Right cardiac atrium (tissue), 5 donors: Measurements from ENCODE around the gene CLDN22. TPM values are rescaled to one million over a fixed set of nuclear protein-coding genes. Genes with fewer than 3 reads are reported as not detected.

Experiments used
- ATAC-seq, 2 donors: fragments of 200-7000 bp; cut with Tn5 transposase; one replicate each; pipeline versions ENCODE4 v1.8.0 to v1.9.1; 2020; ENCODE audit warnings: moderate library complexity in 2 of 2, mild to moderate bottlenecking in 1 of 2
- DNase-seq, 3 donors: peaks; one replicate each; pipeline ENCODE4 v3.0.0-alpha.2; 2020
- H3K27ac ChIP-seq: one replicate; pipeline ENCODE4 v1.5.1; 2013; ENCODE audit warnings: mild to moderate bottlenecking, low read length, control low read depth, moderate library complexity
- H3K27me3 ChIP-seq: one replicate; pipeline ENCODE4 v1.6.1; 2013; ENCODE audit not compliant: control insufficient read depth, insufficient read depth
- H3K4me1 ChIP-seq: one replicate; pipeline ENCODE4 v1.6.1; 2013; ENCODE audit warnings: low read length; ENCODE audit not compliant: control insufficient read depth, insufficient read depth
- H3K4me3 ChIP-seq: one replicate; pipeline ENCODE4 v1.5.1; 2013; ENCODE audit warnings: low read length, control low read depth
- H3K9me3 ChIP-seq: one replicate; pipeline ENCODE4 v1.6.1; 2013; ENCODE audit warnings: low read length; ENCODE audit not compliant: control insufficient read depth
- WGBS: extraction: QIAGEN DNeasy Blood & Tissue Kit; methylation state at CpG from one replicate; pipeline ENCODE4 v1.1.7; 2013; 5-methylcytosine and 5-hydroxymethylcytosine counted together
- intact Hi-C, 4 donors: fragments of 100-400 bp; cut with DNase I; formaldehyde crosslinking; loops; one replicate each; pipeline versions ENCODE4 v1.11.0 to v1.14.0; 2022 to 2023
- polyA plus RNA-seq: library from polyadenylated mRNA; stranded (reverse); fragments of 200-250 nt; gene quantifications from one replicate; pipeline ENCODE4 v1.2.3, GENCODE V29; 2013
- total RNA-seq, 4 donors: library from RNA; stranded (reverse); fragmentation: NEBNext Ultra II Directional; extraction: Animal tissue kit (Norgen Biotek cat#: 25700); gene quantifications; one replicate each; pipeline ENCODE4 v1.2.1, GENCODE V29; 2021
- donor health status: healthy with polysubstance abuse.
- donor health status: DM: no; HTN: yes; CAD: no.
- donor health status: DM: no; HTN: no; CAD: no.
- donor health status: DM: no; HTN: yes; CAD: no; lungs with severe emphysema.
- donor health status: DM: yes; HTN: yes; CAD: no.

The CLDN22 gene
- total and polyA plus RNA-seq, 5 donors: 0.02 TPM; not detected in 4

- 62% methylated on average over 10 of the region's 10 CpGs for WGBS
- no peaks in the 10 kb centered on the region for H3K4me1 ChIP-seq
- no peaks in the 10 kb centered on the region for H3K27me3 ChIP-seq
- DNase-seq (no peak), ATAC-seq (peak in 1 of 2 donors; percentile 31)
- intact Hi-C loops: no loop called here
- H3K9me3 ChIP-seq: no peaks in the 10 kb centered on the region
- no peak overlapping the region for H3K4me3 ChIP-seq
- H3K27ac ChIP-seq: no peak overlapping the region
Measured at GRCh38 chr4:183318656-183319055, 1.4 kb downstream of the CLDN22 start.

DNA sequence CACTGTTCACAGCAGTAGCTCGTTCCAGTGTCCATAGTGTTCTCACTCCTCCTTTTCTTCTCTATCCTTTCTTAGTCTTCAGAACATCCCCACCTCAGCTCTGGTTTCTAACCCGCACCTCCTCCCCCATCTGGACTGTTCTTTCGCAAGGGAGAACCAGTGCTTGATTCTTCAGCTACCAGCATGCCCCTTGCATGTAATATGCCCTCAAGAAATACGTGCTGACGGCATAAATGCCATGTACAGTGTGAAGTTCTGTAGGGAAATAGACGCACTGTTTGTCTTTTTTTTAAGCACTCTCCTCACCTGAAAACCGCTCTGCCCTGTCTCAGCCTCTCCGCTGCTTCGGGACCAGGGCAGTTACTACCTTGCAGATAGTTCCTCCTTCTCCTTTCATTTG is 5.3 kb downstream of the CLDN22 start:
- Histone ChIP-seq H3K27me3 (no peaks in the 10 kb centered on the region), H3K4me3 (no peak overlapping the region), H3K4me1 (no peaks in the 10 kb centered on the region), H3K27ac (no peak overlapping the region), H3K9me3 (no peaks in the 10 kb centered on the region)
- DNase-seq (no peak), ATAC-seq (no peak)
- WGBS: 90% methylated on average over 9 of the region's 9 CpGs
- intact Hi-C loops: no loop called here

DNA sequence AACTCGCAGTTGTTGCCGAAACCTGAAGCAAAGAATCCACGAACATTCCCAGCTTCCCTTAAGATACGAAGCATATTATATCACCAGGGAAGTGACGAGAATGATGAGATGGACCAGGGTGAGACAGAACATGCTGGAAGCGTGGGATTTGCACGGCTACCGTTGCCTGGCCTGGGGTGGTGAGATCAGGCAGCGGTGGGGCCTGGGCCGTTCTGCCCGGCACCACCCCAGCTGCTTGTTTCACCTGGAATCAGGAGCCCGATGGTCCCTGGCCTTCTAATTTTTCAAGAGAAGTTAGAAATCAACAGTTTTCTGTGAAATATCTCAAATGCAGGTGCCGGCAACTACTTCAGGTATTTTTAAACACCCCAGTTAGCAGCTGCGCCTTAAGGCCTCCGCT is 5.7 kb downstream of the CLDN22 start:
- intact Hi-C loops: no loop called here
- Histone ChIP-seq H3K4me1 (no peaks in the 10 kb centered on the region), H3K4me3 (no peak overlapping the region), H3K9me3 (no peaks in the 10 kb centered on the region), H3K27me3 (no peaks in the 10 kb centered on the region), H3K27ac (no peak overlapping the region)
- no peak for DNase-seq
- 96% methylated on average over 15 of the region's 15 CpGs for WGBS
- no peak for ATAC-seq

GRCh38 chr4:183312841-183313240 is 7.2 kb downstream of the CLDN22 start:
- Histone ChIP-seq H3K27me3 (no peaks in the 10 kb centered on the region), H3K4me3 (no peak overlapping the region), H3K4me1 (no peaks in the 10 kb centered on the region), H3K27ac (no peak overlapping the region), H3K9me3 (no peaks in the 10 kb centered on the region)
- no peak for ATAC-seq
- intact Hi-C loops: no loop called here
- DNase-seq: no peak
- WGBS: 88% methylated on average over 5 of the region's 5 CpGs

GRCh38 chr4:183306811-183307210 is 13.3 kb downstream of the CLDN22 start:
- no peaks in the 10 kb centered on the region for H3K9me3 ChIP-seq
- no peak overlapping the region for H3K4me3 ChIP-seq
- no peak for DNase-seq
- H3K4me1 ChIP-seq: no peaks in the 10 kb centered on the region
- H3K27ac ChIP-seq: no peak overlapping the region
- no peak for ATAC-seq
- WGBS: 87% methylated on average over 3 of the region's 3 CpGs
- no peaks in the 10 kb centered on the region for H3K27me3 ChIP-seq
- intact Hi-C loops: no loop called here

DNA sequence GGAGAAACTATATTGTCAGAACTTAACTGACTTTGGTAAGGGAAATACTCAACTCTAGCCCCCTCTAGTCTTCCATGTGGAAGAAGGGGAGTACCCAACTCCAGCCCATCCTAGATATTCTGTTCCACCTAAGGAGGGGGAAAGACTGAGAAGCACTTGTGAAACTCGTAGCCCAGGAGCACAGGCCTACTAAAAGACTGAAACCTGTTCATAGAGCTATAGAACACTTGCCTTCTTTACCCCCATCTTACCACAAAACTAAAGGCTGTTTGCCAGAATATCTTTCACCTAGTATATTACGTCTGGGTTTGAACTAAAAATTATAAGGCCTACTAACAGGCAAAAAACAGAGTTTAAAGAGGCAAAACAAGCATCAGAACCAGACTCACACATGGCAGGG is 15.5 kb downstream of the CLDN22 start:
- ATAC-seq: no peak
- no peak for DNase-seq
- Histone ChIP-seq H3K4me3 (no peak overlapping the region), H3K4me1 (peaks cover 3% of the 10 kb centered on the region), H3K27ac (no peak overlapping the region), H3K9me3 (no peaks in the 10 kb centered on the region), H3K27me3 (no peaks in the 10 kb centered on the region)
- WGBS: 94% methylated on average over 2 of the region's 2 CpGs
- intact Hi-C loops: no loop called here

- no peak for ATAC-seq
Measured at GRCh38 chr4:183304067-183304466, 16.0 kb downstream of the CLDN22 start.

GRCh38 chr4:183303301-183303700 is 16.8 kb downstream of the CLDN22 start:
- H3K27ac ChIP-seq: no peak overlapping the region
- H3K4me1 ChIP-seq: peaks cover 4% of the 10 kb centered on the region
- WGBS: 90% methylated on average over 4 of the region's 4 CpGs
- H3K9me3 ChIP-seq: no peaks in the 10 kb centered on the region
- no peak overlapping the region for H3K4me3 ChIP-seq
- intact Hi-C loops: no loop called here
- DNase-seq: no peak
- no peaks in the 10 kb centered on the region for H3K27me3 ChIP-seq
- ATAC-seq: no peak

More at GRCh38 chr4:183304067-183304466, 16.0 kb downstream of the CLDN22 start:
- no peaks in the 10 kb centered on the region for H3K9me3 ChIP-seq
- no peak overlapping the region for H3K4me3 ChIP-seq
- H3K4me1 ChIP-seq: peaks cover 4% of the 10 kb centered on the region
- intact Hi-C loops: no loop called here
- no peak for DNase-seq
- 98% methylated on average over 4 of the region's 4 CpGs for WGBS
- H3K27me3 ChIP-seq: no peaks in the 10 kb centered on the region
- H3K27ac ChIP-seq: no peak overlapping the region

DNA sequence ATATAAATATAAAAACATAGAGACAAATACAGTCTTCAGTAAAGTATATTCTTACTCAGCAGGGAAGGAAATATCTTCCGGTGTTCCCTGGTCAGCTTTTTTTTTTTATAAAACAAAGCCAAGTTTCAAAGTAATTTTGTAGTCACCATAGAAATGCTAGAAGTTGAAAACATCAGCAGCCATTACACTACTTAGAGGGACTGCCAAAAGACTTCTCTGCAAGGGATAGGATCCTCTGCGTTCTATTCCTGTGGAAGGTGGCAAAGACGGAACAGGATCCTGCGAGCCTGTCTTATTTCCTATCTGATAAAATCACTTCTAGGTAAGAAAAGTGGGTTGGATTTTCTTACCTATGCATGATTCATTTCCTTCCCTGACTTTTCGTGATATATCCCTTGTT is 19.4 kb downstream of the CLDN22 start:
- Histone ChIP-seq H3K4me3 (no peak overlapping the region), H3K27ac (no peak overlapping the region), H3K4me1 (peaks cover 4% of the 10 kb centered on the region), H3K9me3 (no peaks in the 10 kb centered on the region), H3K27me3 (no peaks in the 10 kb centered on the region)
- DNase-seq (no peak), ATAC-seq (no peak)
- intact Hi-C loops: no loop called here
- 63% methylated on average over 5 of the region's 5 CpGs for WGBS

GRCh38 chr4:183300070-183300469 is 20.0 kb downstream of the CLDN22 start:
- WGBS: 33% methylated on average over 6 of the region's 6 CpGs
- intact Hi-C loops: no loop called here
- H3K27ac ChIP-seq: no peak overlapping the region
- H3K4me1 ChIP-seq: peaks cover 4% of the 10 kb centered on the region
- no peaks in the 10 kb centered on the region for H3K9me3 ChIP-seq
- H3K4me3 ChIP-seq: no peak overlapping the region
- H3K27me3 ChIP-seq: no peaks in the 10 kb centered on the region
- DNase-seq (no peak), ATAC-seq (peak in 1 of 2 donors; percentile 31)

- no peak overlapping the region for H3K4me3 ChIP-seq
- no peak overlapping the region for H3K27ac ChIP-seq
- peaks cover 4% of the 10 kb centered on the region for H3K4me1 ChIP-seq
- no peak for ATAC-seq
- DNase-seq: no peak
- intact Hi-C loops: no loop called here
- no peaks in the 10 kb centered on the region for H3K9me3 ChIP-seq
- H3K27me3 ChIP-seq: no peaks in the 10 kb centered on the region
- 79% methylated on average over 2 of the region's 2 CpGs for WGBS
Measured at GRCh38 chr4:183299464-183299863, 20.6 kb downstream of the CLDN22 start.

DNA sequence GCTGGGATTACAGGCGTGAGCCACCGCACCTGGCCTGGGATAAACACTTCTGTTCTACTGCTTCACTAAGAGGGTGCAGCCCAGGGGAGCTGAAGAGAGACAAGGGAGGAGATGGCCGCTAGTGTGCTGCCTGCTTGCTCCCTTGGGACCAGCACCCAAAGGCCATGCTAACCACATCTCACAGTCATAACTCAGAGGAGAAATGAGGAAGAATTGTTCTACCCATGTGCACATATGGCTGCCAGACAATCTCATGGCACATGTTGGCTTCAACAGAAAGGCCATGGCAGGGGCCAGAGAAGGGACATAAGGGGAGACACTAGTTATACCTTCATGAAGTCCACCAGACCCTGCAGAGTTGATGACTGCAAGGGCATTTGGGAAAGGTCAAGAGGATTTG is 22.4 kb downstream of the CLDN22 start:
- Histone ChIP-seq H3K4me1 (peaks cover 4% of the 10 kb centered on the region), H3K4me3 (no peak overlapping the region), H3K9me3 (no peaks in the 10 kb centered on the region), H3K27me3 (no peaks in the 10 kb centered on the region), H3K27ac (no peak overlapping the region)
- WGBS: 99% methylated on average over 3 of the region's 3 CpGs
- intact Hi-C loops: no loop called here
- ATAC-seq: no peak
- no peak for DNase-seq
